ENCODE data around the gene FXYD4. TPM values are rescaled to one million over a fixed set of nuclear protein-coding genes. Genes with fewer than 3 reads are reported as not detected.

Gene FXYD4
- total and polyA plus RNA-seq, 2 of the 8 experiments (the other 6 are each of a cell fraction or from before 2014, with no cell fraction given): not detected

DNA sequence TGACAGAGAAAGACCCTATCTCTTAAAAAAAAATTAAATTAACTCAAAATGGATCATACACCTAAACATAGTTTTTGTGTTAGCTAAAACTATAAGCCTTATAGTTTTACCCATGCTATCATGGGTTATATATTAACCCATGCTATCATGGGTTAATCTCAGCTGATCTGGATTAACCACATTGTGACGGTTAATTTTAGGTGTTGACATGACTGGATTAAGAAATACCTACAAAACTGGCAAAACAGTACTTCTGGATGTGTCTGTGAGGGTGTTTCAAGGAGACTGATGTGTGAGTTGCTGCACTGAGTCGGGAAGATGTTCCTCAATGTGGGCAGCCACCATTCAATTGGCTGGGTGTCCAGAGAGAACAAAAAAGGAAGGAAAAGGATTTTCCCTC lies 44.3 kb upstream of the FXYD4 start:
- DNase-seq (ENCODE audit: low read depth in 1 of 2, low spot score in 2 of 2): no peak
- Histone ChIP-seq H2BK5ac (ENCODE audit: low read depth, low read length) (no peak overlapping the region), H3K27ac (ENCODE audit: low read depth, low read length) (no peak overlapping the region), H2BK12ac (ENCODE audit: low read depth, low read length) (no peak overlapping the region), H3K36me3 (ENCODE audit: control insufficient read depth in 2 of 4, insufficient read depth in 4 of 4, low read length in 3 of 4) (no peaks in the 10 kb centered on the region), H3K18ac (ENCODE audit: extremely low read depth, low read length) (no peak overlapping the region), H2BK20ac (ENCODE audit: low read length) (no peak overlapping the region), H4K91ac (replicated peaks; ENCODE audit: insufficient read length, low read length) (no peak overlapping the region), H3K56ac (replicated peaks; ENCODE audit: insufficient read length, low read depth, low read length) (no peak overlapping the region), H4K20me1 (replicated peaks in 1 of 2; ENCODE audit: control insufficient read depth in 1 of 2, insufficient read depth in 2 of 2, low read length in 2 of 2) (no peaks in the 10 kb centered on the region), H2AFZ (ENCODE audit: low read length) (no peak overlapping the region), H3K9me3 (ENCODE audit: insufficient read depth in 2 of 2, low read depth in 1 of 2, low read length in 1 of 2) (peaks cover 0 to 13% of the 10 kb centered on the region in 2 experiments; a peak in 1 of 4 replicates), H3K79me1 (ENCODE audit: low read depth, low read length) (no peaks in the 10 kb centered on the region), H3K23me2 (ENCODE audit: low read depth, low read length) (peaks cover 7% of the 10 kb centered on the region), H3K4me3 (ENCODE audit: extremely low read depth in 1 of 4, insufficient read depth in 2 of 4, low read depth in 3 of 4, low read length in 4 of 4) (no peak overlapping the region), H2BK120ac (replicated peaks; ENCODE audit: low read depth, low read length) (no peak overlapping the region), H3K23ac (ENCODE audit: insufficient read length) (no peak overlapping the region), H4K5ac (ENCODE audit: insufficient read length, low read depth, low read length) (no peak overlapping the region), H3K4me1 (replicated peaks in 1 of 4; ENCODE audit: control insufficient read depth in 3 of 4, insufficient read depth in 4 of 4, low read length in 3 of 4) (peaks cover 0 to 6% (median under 1%) of the 10 kb centered on the region in 4 experiments; a peak in 1 of 7 replicates), H3K14ac (ENCODE audit: insufficient read length) (no peak overlapping the region), H2BK15ac (ENCODE audit: low read length) (0 out of 2 replicates have a peak overlapping the region, but pooled peaks have one; percentile 46), H3K79me2 (ENCODE audit: control insufficient read depth in 1 of 2, insufficient read depth in 2 of 2, low read length in 2 of 2) (no peaks in the 10 kb centered on the region), H2AK5ac (ENCODE audit: low read depth, low read length) (no peak overlapping the region), H4K8ac (ENCODE audit: extremely low read depth, insufficient read depth, low read length) (no peak overlapping the region), H3K27me3 (replicated peaks in 1 of 4; ENCODE audit: control insufficient read depth in 3 of 4, extremely low read depth in 1 of 4, insufficient read depth in 3 of 4, low read length in 3 of 4) (no peaks in the 10 kb centered on the region), H3K9ac (replicated peaks in 1 of 4; ENCODE audit: extremely low read depth in 1 of 4, low read depth in 3 of 4, low read length in 3 of 4) (no peak overlapping the region), H3K4ac (replicated peaks; ENCODE audit: insufficient read length, low read depth, low read length) (no peak overlapping the region), H3K4me2 (ENCODE audit: insufficient read depth in 1 of 2, low read depth in 2 of 2, low read length in 2 of 2) (no peak overlapping the region)
- 95% methylated on average over 2 of the region's 2 CpGs; no CpG with 5 or more reads in 1 of the 2 experiments for WGBS, 2 experiments (ENCODE audit: extremely low coverage in 1 of 2, insufficient coverage in 1 of 2, insufficient read length in 1 of 2, insufficient replicate concordance in 2 of 2, low coverage in 1 of 2, low lambda C conversion rate in 2 of 2, missing lambda C conversion rate in 1 of 2)
- POLR2A ChIA-PET (ENCODE audit: partially characterized antibody): no interaction called here
- no peak for FAIRE-seq
- CTCF ChIA-PET (ENCODE audit: partially characterized antibody): interaction anchor here (0.7 to 2.5 kb wide), 6 partner anchors 8 to 157 kb away, joined by 3 to 8 read pairs (median 4); no protein-coding TSS in a partner anchor
- TF ChIP-seq, protein P1, sequence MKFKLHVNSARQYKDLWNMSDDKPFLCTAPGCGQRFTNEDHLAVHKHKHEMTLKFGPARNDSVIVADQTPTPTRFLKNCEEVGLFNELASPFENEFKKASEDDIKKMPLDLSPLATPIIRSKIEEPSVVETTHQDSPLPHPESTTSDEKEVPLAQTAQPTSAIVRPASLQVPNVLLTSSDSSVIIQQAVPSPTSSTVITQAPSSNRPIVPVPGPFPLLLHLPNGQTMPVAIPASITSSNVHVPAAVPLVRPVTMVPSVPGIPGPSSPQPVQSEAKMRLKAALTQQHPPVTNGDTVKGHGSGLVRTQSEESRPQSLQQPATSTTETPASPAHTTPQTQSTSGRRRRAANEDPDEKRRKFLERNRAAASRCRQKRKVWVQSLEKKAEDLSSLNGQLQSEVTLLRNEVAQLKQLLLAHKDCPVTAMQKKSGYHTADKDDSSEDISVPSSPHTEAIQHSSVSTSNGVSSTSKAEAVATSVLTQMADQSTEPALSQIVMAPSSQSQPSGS (IDR thresholded peaks at IDR 0.05; ENCODE audit: low read length): no peak
- TF ChIP-seq NRF1 (IDR thresholded peaks at IDR 0.05; ENCODE audit: low read depth, low read length) (no peak), CREB1 (IDR thresholded peaks at IDR 0.05) (no peak), POLR2A (IDR thresholded peaks at IDR 0.05; ENCODE audit: control extremely low read depth in 1 of 2, low read depth in 2 of 2, low read length in 2 of 2) (no peak), TCF12 (IDR thresholded peaks at IDR 0.05; ENCODE audit: low read depth, low read length) (no peak), GABPA (IDR thresholded peaks at IDR 0.05; ENCODE audit: borderline replicate concordance, insufficient read depth, low read length) (no peak), RFX5 (IDR thresholded peaks at IDR 0.05; ENCODE audit: borderline replicate concordance, low read depth, low read length) (no peak), RBBP5 (IDR thresholded peaks at IDR 0.05; ENCODE audit: borderline replicate concordance, low read depth, low read length) (no peak), EP300 (IDR thresholded peaks at IDR 0.05; ENCODE audit: borderline replicate concordance in 1 of 2, low read depth in 2 of 2, low read length in 2 of 2) (no peak), FOSL1 (IDR thresholded peaks at IDR 0.05; ENCODE audit: insufficient read depth, low read depth, low read length) (no peak), RXRA (IDR thresholded peaks at IDR 0.05; ENCODE audit: insufficient read depth, low read depth, low read length) (no peak)
- TF ChIP-seq, protein P2, sequence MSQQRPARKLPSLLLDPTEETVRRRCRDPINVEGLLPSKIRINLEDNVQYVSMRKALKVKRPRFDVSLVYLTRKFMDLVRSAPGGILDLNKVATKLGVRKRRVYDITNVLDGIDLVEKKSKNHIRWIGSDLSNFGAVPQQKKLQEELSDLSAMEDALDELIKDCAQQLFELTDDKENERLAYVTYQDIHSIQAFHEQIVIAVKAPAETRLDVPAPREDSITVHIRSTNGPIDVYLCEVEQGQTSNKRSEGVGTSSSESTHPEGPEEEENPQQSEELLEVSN (IDR thresholded peaks at IDR 0.05): no peak

Measured in H1 (cell line).